Lower leg skin (tissue), 3 donors: ENCODE results near the gene OPN3.

ENCODE experiments used
- CTCF ChIP-seq, 3 donors: fragments of 450-650 bp; IDR thresholded peaks; one replicate each; pipeline ENCODE4 v1.5.1; 2016; ENCODE audit warnings: antibody characterized with exemption in 3 of 3, mild to moderate bottlenecking in 3 of 3, moderate library complexity in 2 of 3
- POLR2A ChIP-seq, 2 donors: fragments of 450-650 bp; IDR thresholded peaks; one replicate each; pipeline ENCODE4 v1.6.1; 2016 to 2017; ENCODE audit warnings: antibody characterized with exemption in 2 of 2, mild to moderate bottlenecking in 1 of 2, moderate library complexity in 1 of 2

- TF ChIP-seq CTCF (IDR thresholded peaks at IDR 0.05) (no peak), POLR2A (IDR thresholded peaks at IDR 0.05) (no peak)
Observed at GRCh38 chr1:241560146-241560848, 79.9 kb downstream of the OPN3 start.
